Measurements from ENCODE around the gene ABCC8. TPM values are rescaled to one million over a fixed set of nuclear protein-coding genes. Genes with fewer than 3 reads are reported as not detected.

Gene ABCC8
- total RNA-seq, 1 donor, result not detected

DNA sequence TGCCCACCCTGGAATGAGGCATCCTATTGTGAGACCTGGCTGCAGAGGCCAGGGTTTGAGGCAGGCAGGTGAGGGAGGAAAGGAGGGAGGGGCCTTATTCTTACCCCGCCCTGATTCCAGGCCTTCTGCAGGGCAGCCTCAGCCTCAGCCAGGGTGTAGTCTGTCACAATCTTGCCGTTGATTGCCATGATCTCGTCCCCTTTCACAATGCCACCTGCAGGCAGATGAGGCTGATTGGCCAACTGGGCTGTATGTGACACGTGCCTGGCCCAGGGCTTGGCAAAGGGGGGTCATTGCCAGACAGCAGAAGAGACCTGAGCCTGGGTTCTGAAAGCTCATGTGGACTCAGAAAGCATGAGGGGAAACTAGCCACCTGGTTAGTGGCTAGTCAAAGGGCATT lies 21.4 kb upstream of the ABCC8 start:
- H3K4me3 ChIP-seq (ENCODE audit: low read depth, low read length), result no peak overlapping the region
- DNase-seq (ENCODE audit: low read depth), result no peak
- TF ChIP-seq, protein P1, sequence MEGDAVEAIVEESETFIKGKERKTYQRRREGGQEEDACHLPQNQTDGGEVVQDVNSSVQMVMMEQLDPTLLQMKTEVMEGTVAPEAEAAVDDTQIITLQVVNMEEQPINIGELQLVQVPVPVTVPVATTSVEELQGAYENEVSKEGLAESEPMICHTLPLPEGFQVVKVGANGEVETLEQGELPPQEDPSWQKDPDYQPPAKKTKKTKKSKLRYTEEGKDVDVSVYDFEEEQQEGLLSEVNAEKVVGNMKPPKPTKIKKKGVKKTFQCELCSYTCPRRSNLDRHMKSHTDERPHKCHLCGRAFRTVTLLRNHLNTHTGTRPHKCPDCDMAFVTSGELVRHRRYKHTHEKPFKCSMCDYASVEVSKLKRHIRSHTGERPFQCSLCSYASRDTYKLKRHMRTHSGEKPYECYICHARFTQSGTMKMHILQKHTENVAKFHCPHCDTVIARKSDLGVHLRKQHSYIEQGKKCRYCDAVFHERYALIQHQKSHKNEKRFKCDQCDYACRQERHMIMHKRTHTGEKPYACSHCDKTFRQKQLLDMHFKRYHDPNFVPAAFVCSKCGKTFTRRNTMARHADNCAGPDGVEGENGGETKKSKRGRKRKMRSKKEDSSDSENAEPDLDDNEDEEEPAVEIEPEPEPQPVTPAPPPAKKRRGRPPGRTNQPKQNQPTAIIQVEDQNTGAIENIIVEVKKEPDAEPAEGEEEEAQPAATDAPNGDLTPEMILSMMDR (IDR thresholded peaks at IDR 0.05; ENCODE audit: insufficient read depth, low read depth, low read length), result no peak

DNA sequence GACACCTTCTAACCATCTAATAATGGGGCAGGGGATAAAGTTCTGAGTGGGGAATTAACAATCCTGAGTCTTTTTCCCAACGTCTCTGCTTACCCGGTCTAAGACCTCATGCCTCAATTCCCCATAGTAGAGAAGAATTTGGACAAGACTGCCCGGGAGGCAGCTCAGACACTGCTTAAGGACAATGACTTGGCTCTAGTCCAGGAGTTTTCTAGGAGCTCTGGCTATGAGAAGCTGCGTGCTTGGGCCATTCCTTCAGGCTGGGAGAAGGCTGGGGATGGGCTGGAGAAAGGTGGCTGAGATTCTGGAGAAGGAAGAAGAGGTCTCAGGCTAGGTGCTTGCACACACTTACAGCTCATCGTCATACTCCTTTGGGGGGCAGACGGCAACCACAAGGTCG lies 19.8 kb upstream of the ABCC8 start:
- H3K4me3 ChIP-seq (ENCODE audit: low read depth, low read length), result no peak overlapping the region
- DNase-seq (ENCODE audit: low read depth), result no peak
- TF ChIP-seq, protein P1 (IDR thresholded peaks at IDR 0.05; ENCODE audit: insufficient read depth, low read depth, low read length), result no peak

DNA sequence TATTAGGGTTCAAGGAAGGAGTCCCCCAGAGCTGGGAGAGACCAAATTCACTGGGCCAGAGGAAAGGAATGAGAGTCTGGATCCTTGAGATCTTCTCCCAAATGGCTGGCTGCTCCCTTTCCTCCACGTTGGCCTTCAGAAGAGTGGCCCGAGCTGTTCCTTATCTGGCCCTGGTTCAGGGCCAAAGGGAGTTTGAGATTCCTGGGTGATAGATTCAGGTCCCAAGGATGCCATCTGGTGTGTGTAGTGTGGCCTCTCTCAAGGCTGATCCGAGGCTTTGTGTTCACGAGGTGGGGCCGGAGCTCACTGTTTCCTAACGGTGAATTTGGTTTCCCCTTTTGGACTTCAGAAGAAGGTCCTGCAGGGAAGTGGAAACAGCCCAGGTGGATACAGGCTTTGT lies 17.4 kb upstream of the ABCC8 start:
- no peak overlapping the region for H3K4me3 ChIP-seq (ENCODE audit: low read depth, low read length)
- no peak for DNase-seq (ENCODE audit: low read depth)
- TF ChIP-seq, protein P1 (IDR thresholded peaks at IDR 0.05; ENCODE audit: insufficient read depth, low read depth, low read length), result no peak

DNA sequence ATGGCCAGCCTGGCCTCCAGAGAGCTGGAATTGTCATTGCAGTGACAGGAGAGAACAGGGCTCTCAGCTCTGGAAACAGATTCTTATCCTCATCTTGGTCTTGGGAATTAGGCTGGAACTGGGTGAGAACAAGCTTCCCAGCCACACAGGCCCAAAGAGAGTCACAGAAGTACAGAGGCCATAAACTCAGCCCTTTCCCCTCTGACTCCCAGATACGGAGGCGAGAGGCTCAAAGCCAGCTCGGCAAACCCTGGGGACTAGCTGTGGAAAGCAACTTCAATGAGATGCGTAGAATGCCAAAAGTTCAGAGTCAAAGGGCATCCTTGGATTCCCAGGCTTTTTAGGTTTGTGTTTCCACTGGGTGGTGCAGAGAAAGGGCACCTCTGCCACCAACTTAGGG lies 14.3 kb upstream of the ABCC8 start:
- H3K4me3 ChIP-seq (ENCODE audit: low read depth, low read length), result no peak overlapping the region
- no peak for DNase-seq (ENCODE audit: low read depth)
- TF ChIP-seq, protein P1 (IDR thresholded peaks at IDR 0.05; ENCODE audit: insufficient read depth, low read depth, low read length), result no peak

DNA sequence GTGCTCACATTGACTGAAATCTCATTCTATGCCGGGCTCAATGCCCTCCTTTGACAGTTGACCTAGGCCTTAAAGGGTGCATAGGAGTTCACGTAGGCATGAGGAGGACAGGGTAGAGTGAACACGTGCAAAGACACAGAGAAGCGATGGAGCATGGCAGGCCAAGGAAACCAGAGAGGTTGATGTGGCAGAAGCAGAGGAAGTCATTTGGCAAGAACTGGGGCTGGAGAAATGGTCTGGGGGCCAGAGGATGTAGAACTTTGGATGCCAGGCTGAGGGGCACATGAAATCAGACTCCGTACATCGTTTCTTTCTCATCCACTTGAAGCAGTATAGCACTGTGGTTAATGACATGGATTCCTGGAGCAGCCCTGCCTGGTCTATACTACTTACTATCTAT lies 13.6 kb upstream of the ABCC8 start:
- no peak overlapping the region for H3K4me3 ChIP-seq (ENCODE audit: low read depth, low read length)
- TF ChIP-seq, protein P1 (IDR thresholded peaks at IDR 0.05; ENCODE audit: insufficient read depth, low read depth, low read length), result no peak
- no peak for DNase-seq (ENCODE audit: low read depth)

DNA sequence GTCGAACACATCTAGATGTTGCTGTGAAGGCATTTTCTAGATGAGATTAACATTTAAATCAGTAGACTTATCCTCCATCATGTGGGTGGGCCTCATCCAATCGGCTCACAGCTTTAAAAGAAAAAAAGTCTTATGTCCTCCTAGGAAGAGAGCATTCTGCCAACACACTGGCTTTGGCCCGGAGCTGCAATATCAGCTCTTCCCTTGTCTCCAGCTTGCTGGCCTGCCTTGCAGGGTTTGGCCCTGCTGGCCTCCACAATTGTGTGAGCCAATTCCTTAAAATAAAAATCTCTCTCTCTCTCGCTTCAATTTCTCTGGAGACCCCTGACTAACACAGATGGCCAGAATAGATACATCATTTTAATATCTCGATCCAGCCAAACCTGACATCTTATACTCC lies 13.1 kb upstream of the ABCC8 start:
- no peak overlapping the region for H3K4me3 ChIP-seq (ENCODE audit: low read depth, low read length)
- no peak for DNase-seq (ENCODE audit: low read depth)
- TF ChIP-seq, protein P1 (IDR thresholded peaks at IDR 0.05; ENCODE audit: insufficient read depth, low read depth, low read length), result no peak

DNA sequence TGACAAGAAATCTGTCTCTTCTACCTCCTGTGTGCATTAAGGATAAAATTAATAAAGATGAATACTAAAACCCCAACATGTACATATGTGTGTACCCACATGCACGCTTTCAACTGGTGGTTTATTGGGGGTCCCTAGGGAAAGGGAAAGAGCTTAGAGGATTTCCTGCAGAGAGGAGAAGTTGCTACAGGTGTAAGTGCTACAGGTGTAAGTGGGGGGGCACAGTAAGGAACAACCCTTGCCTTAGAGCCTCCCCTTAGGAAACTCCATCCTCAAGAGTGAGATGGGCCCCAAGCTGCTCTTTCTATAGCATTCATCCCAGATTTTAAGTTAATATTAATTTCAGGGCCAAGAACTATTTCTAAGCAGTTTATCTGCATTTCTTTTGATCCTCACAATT lies 11.9 kb upstream of the ABCC8 start:
- TF ChIP-seq, protein P1 (IDR thresholded peaks at IDR 0.05; ENCODE audit: insufficient read depth, low read depth, low read length), result no peak
- DNase-seq (ENCODE audit: low read depth), result no peak
- no peak overlapping the region for H3K4me3 ChIP-seq (ENCODE audit: low read depth, low read length)
